Testis (tissue), 3 donors: ENCODE measurements around the gene BRI3. TPM values are rescaled to one million over a fixed set of nuclear protein-coding genes. Genes with fewer than 3 reads are reported as not detected.

Source experiments
- DNase-seq: peaks from one replicate; pipeline ENCODE4 v3.0.0-alpha.2; 2019
- H3K27ac ChIP-seq, 2 donors: fragments of 200-600 bp; sonication (generic); one replicate each; pipeline ENCODE4 v1.5.1; 2019
- H3K27me3 ChIP-seq: fragments of 200-600 bp; sonication (generic); one replicate; pipeline ENCODE4 v1.5.1; 2019
- H3K36me3 ChIP-seq: fragments of 200-600 bp; sonication (generic); one replicate; pipeline ENCODE4 v1.5.1; 2017; ENCODE audit warnings: low read depth; ENCODE audit errors: missing control alignments
- H3K4me1 ChIP-seq: fragments of 200-600 bp; sonication (generic); one replicate; pipeline ENCODE4 v1.5.1; 2019
- H3K4me3 ChIP-seq, 2 donors: fragments of 200-600 bp; sonication (generic); one replicate each; pipeline ENCODE4 v1.5.1; 2017 to 2019
- H3K9me3 ChIP-seq: fragments of 200-600 bp; sonication (generic); one replicate; pipeline ENCODE4 v1.5.1; 2017
- CTCF ChIP-seq, 3 experiments: fragments of 450-650 bp in 2 of 3; fragments of 200-600 bp in 1 of 3; sonication (generic) in 1 of 3; IDR thresholded peaks; one replicate each; pipeline ENCODE4 v1.5.1; 2016 to 2019; ENCODE audit warnings: antibody characterized with exemption in 3 of 3, mild to moderate bottlenecking in 2 of 3, moderate library complexity in 1 of 3
- POLR2A ChIP-seq: fragments of 450-650 bp; IDR thresholded peaks from one replicate; pipeline ENCODE4 v1.6.1; 2017; ENCODE audit warnings: antibody characterized with exemption, mild to moderate bottlenecking, moderate library complexity
- WGBS, 2 donors: methylation state at CpG; one replicate each; pipeline ENCODE4 v1.1.5; 2018; 5-methylcytosine and 5-hydroxymethylcytosine counted together
- intact Hi-C: fragments of 100-400 bp; cut with DNase I; formaldehyde crosslinking; loops from one replicate; pipeline ENCODE4 v1.15.1; 2023; ENCODE audit warnings: low total_unique reads
- polyA plus RNA-seq: library from polyadenylated mRNA; stranded (reverse); fragments of 350-450 nt; fragmentation: Illumina TruSeq; extraction: RNeasy Lipid Tissue Mini Kit (QIAGEN cat#74804); gene quantifications from one replicate; pipeline ENCODE4 v1.2.3, GENCODE V29; 2014; ENCODE audit warnings: low read depth, low replicate concordance; ENCODE audit not compliant: insufficient read depth
- total RNA-seq, 2 donors: library from RNA; depleted of rRNA; stranded (reverse); fragments of >200 nt; gene quantifications; one replicate each; pipeline ENCODE4 v1.2.3, GENCODE V29; 2016

The BRI3 gene
- total and polyA plus RNA-seq, 3 donors from 2014 or later: 61.1 to 167 (median 76.3) TPM

- no peak for DNase-seq
- no peaks in the 10 kb centered on the region for H3K4me1 ChIP-seq
- H3K27ac ChIP-seq: no peak overlapping the region
- TF ChIP-seq POLR2A (no peak), CTCF (IDR thresholded peaks at IDR 0.05) (no peak)
- 90 to 93% methylated on average over 13 of the region's 13 CpGs for WGBS, 2 donors
- H3K36me3 ChIP-seq: no peaks in the 10 kb centered on the region
- no peak overlapping the region for H3K4me3 ChIP-seq
- intact Hi-C loops: no loop called here
- no peaks in the 10 kb centered on the region for H3K9me3 ChIP-seq
- no peaks in the 10 kb centered on the region for H3K27me3 ChIP-seq
These were observed 12.3 kb downstream of the BRI3 start for GRCh38 chr7:98293746-98294145.

- DNase-seq: no peak
- no peaks in the 10 kb centered on the region for H3K9me3 ChIP-seq
These were observed 12.8 kb downstream of the BRI3 start for GRCh38 chr7:98294326-98294725.

GRCh38 chr7:98294798-98295382 is 13.4 kb downstream of the BRI3 start:
- Histone ChIP-seq H3K36me3 (no peaks in the 10 kb centered on the region), H3K27ac (no peak overlapping the region), H3K4me3 (no peak overlapping the region), H3K27me3 (no peaks in the 10 kb centered on the region), H3K9me3 (no peaks in the 10 kb centered on the region), H3K4me1 (no peaks in the 10 kb centered on the region)
- peak; percentile 51 for DNase-seq
- TF ChIP-seq CTCF (IDR thresholded peaks at IDR 0.05): peak; percentile 12 to 34 (median 12)
- no peak for TF ChIP-seq POLR2A
- intact Hi-C loops: no loop called here
- 74 to 83% methylated on average over 11 to 14 of the region's 14 CpGs for WGBS, 2 donors

More at GRCh38 chr7:98294326-98294725, 12.8 kb downstream of the BRI3 start:
- Histone ChIP-seq H3K36me3 (no peaks in the 10 kb centered on the region), H3K27me3 (no peaks in the 10 kb centered on the region), H3K4me1 (no peaks in the 10 kb centered on the region), H3K27ac (no peak overlapping the region), H3K4me3 (no peak overlapping the region)
- TF ChIP-seq POLR2A: no peak
- no peak for TF ChIP-seq CTCF (IDR thresholded peaks at IDR 0.05)
- 88 to 90% methylated on average over 15 of the region's 15 CpGs for WGBS, 2 donors
- intact Hi-C loops: no loop called here

- intact Hi-C loops: no loop called here
- TF ChIP-seq POLR2A (no peak), CTCF (IDR thresholded peaks at IDR 0.05) (no peak)
- Histone ChIP-seq H3K27me3 (no peaks in the 10 kb centered on the region), H3K36me3 (no peaks in the 10 kb centered on the region), H3K4me3 (no peak overlapping the region), H3K9me3 (no peaks in the 10 kb centered on the region), H3K4me1 (no peaks in the 10 kb centered on the region), H3K27ac (no peak overlapping the region)
- WGBS, 2 donors: 88 to 91% methylated on average over 19 of the region's 19 CpGs
- no peak for DNase-seq
These were observed 14.1 kb downstream of the BRI3 start for GRCh38 chr7:98295467-98296192.
